Measurements from ENCODE around the gene KIF4A.

DNA sequence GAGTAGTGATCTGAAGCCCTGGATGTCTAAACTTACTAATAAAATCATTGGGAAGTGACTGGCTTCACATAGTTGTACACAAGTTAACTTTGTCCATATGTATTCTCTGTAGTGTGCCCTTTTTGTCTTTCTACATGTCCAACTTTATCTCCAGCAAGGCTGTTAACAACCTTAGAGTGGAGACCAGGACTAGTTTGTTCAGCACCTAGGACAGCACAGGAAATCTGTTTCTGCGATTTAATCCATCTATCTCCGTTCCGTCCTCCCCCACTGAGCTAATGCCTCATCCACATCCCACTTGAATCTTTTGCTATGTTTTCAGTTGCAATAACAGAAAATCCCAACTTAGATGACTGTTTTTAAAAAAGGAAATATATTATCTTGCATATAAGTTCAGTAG lies 25.1 kb upstream of the KIF4A start:
- TF ChIP-seq GABPA (IDR thresholded peaks at IDR 0.05; ENCODE audit: low read depth) (no peak), POLR2AphosphoS5 (IDR thresholded peaks at IDR 0.05; ENCODE audit: low read depth) (no peak), SPI1 (IDR thresholded peaks at IDR 0.05; ENCODE audit: borderline replicate concordance, low read depth) (no peak)
- TF ChIP-seq, protein P1, sequence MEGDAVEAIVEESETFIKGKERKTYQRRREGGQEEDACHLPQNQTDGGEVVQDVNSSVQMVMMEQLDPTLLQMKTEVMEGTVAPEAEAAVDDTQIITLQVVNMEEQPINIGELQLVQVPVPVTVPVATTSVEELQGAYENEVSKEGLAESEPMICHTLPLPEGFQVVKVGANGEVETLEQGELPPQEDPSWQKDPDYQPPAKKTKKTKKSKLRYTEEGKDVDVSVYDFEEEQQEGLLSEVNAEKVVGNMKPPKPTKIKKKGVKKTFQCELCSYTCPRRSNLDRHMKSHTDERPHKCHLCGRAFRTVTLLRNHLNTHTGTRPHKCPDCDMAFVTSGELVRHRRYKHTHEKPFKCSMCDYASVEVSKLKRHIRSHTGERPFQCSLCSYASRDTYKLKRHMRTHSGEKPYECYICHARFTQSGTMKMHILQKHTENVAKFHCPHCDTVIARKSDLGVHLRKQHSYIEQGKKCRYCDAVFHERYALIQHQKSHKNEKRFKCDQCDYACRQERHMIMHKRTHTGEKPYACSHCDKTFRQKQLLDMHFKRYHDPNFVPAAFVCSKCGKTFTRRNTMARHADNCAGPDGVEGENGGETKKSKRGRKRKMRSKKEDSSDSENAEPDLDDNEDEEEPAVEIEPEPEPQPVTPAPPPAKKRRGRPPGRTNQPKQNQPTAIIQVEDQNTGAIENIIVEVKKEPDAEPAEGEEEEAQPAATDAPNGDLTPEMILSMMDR (IDR thresholded peaks at IDR 0.05; ENCODE audit: insufficient read depth, low read length), result no peak
